ENCODE measurements around the gene AGTR2. TPM values are rescaled to one million over a fixed set of nuclear protein-coding genes. Genes with fewer than 3 reads are reported as not detected.

AGTR2 gene
- total RNA-seq, 2 donors from 2014 or later: not detected

- TF ChIP-seq CTCF (conservative IDR thresholded peaks at IDR 0.05): no peak
- H3K36me3 Mint-ChIP-seq (ENCODE audit: low read depth): peaks cover 2% of the 10 kb centered on the region
- Histone ChIP-seq H3K4me3 (ENCODE audit: low read length) (no peak overlapping the region), H3K4me1 (ENCODE audit: control insufficient read depth, insufficient read depth, low read length) (no peaks in the 10 kb centered on the region), H3K27ac (ENCODE audit: low read depth, low read length) (no peak overlapping the region), H3K27me3 (ENCODE audit: control insufficient read depth, insufficient read depth, low read length, poor library complexity, severe bottlenecking) (no peaks in the 10 kb centered on the region), H3K9ac (ENCODE audit: extremely low read depth, low read length, poor library complexity, severe bottlenecking) (no peak overlapping the region), H3K9me3 (ENCODE audit: control insufficient read depth, low read length) (peaks cover 13% of the 10 kb centered on the region), H3K36me3 (ENCODE audit: control insufficient read depth, insufficient read depth, low read length) (no peaks in the 10 kb centered on the region)
- H3K9me3 Mint-ChIP-seq: peaks cover 40% of the 10 kb centered on the region
- no peak for DNase-seq
- H3K27ac Mint-ChIP-seq: no peak overlapping the region
- H3K27me3 Mint-ChIP-seq (ENCODE audit: insufficient read depth): no peaks in the 10 kb centered on the region
- peaks cover 14% of the 10 kb centered on the region for H3K4me1 Mint-ChIP-seq
- no peak overlapping the region for H3K4me3 Mint-ChIP-seq
Measured at GRCh38 chrX:116194649-116195048, 24.1 kb downstream of the AGTR2 start.

- H3K9me3 Mint-ChIP-seq: peaks cover 23% of the 10 kb centered on the region
- Histone ChIP-seq H3K4me3 (ENCODE audit: low read length) (no peak overlapping the region), H3K9me3 (ENCODE audit: control insufficient read depth, low read length) (peaks cover 13% of the 10 kb centered on the region), H3K36me3 (ENCODE audit: control insufficient read depth, insufficient read depth, low read length) (no peaks in the 10 kb centered on the region), H3K4me1 (ENCODE audit: control insufficient read depth, insufficient read depth, low read length) (no peaks in the 10 kb centered on the region), H3K27ac (ENCODE audit: low read depth, low read length) (no peak overlapping the region), H3K9ac (ENCODE audit: extremely low read depth, low read length, poor library complexity, severe bottlenecking) (no peak overlapping the region), H3K27me3 (ENCODE audit: control insufficient read depth, insufficient read depth, low read length, poor library complexity, severe bottlenecking) (peaks cover 8% of the 10 kb centered on the region)
- no peak for DNase-seq
- peaks cover 29% of the 10 kb centered on the region for H3K4me1 Mint-ChIP-seq
- peaks cover 11% of the 10 kb centered on the region for H3K27me3 Mint-ChIP-seq (ENCODE audit: insufficient read depth)
- no peak for TF ChIP-seq CTCF (conservative IDR thresholded peaks at IDR 0.05)
- H3K36me3 Mint-ChIP-seq (ENCODE audit: low read depth): no peaks in the 10 kb centered on the region
- H3K27ac Mint-ChIP-seq: no peak overlapping the region
- WGBS, 2 experiments (ENCODE audit: insufficient coverage in 1 of 2, insufficient read length in 1 of 2): 92% methylated on average over 3 of the region's 3 CpGs; no CpG with 5 or more reads in 1 of the 2 experiments
- no peak overlapping the region for H3K4me3 Mint-ChIP-seq
Measured at GRCh38 chrX:116198235-116198634, 27.7 kb downstream of the AGTR2 start.

GRCh38 chrX:116198810-116199209, 28.3 kb downstream of the AGTR2 start:
- Mint-ChIP-seq H3K27me3 (ENCODE audit: insufficient read depth) (peaks cover 12% of the 10 kb centered on the region), H3K27ac (no peak overlapping the region), H3K4me3 (no peak overlapping the region), H3K36me3 (ENCODE audit: low read depth) (no peaks in the 10 kb centered on the region), H3K4me1 (peaks cover 30% of the 10 kb centered on the region), H3K9me3 (peaks cover 23% of the 10 kb centered on the region)
- peaks cover 13% of the 10 kb centered on the region for H3K9me3 ChIP-seq (ENCODE audit: control insufficient read depth, low read length)
- peak; percentile 75 for TF ChIP-seq CTCF (conservative IDR thresholded peaks at IDR 0.05)
- no peak overlapping the region for H3K4me3 ChIP-seq (ENCODE audit: low read length)
- H3K27me3 ChIP-seq (ENCODE audit: control insufficient read depth, insufficient read depth, low read length, poor library complexity, severe bottlenecking): peaks cover 8% of the 10 kb centered on the region
- 85% methylated on average over 3 of the region's 3 CpGs; no CpG with 5 or more reads in 1 of the 2 experiments for WGBS, 2 experiments (ENCODE audit: insufficient coverage in 1 of 2, insufficient read length in 1 of 2)
- no peaks in the 10 kb centered on the region for H3K36me3 ChIP-seq (ENCODE audit: control insufficient read depth, insufficient read depth, low read length)
- peak; percentile 53 for DNase-seq
- H3K27ac ChIP-seq (ENCODE audit: low read depth, low read length): no peak overlapping the region
- H3K9ac ChIP-seq (ENCODE audit: extremely low read depth, low read length, poor library complexity, severe bottlenecking): no peak overlapping the region
- no peaks in the 10 kb centered on the region for H3K4me1 ChIP-seq (ENCODE audit: control insufficient read depth, insufficient read depth, low read length)
